Glutamatergic neuron (in vitro differentiated cells): ENCODE data around the gene IDUA. TPM values are rescaled to one million over a fixed set of nuclear protein-coding genes. Genes with fewer than 3 reads are reported as not detected.

Experiments
- DNase-seq: peaks from one replicate; pipeline ENCODE4 v3.0.0; 2022
- H3K27ac Mint-ChIP-seq: one replicate; pipeline ENCODE4 v1.8.0; 2020; ENCODE audit warnings: mild to moderate bottlenecking, mixed read lengths, inconsistent platforms; ENCODE audit not compliant: unreplicated experiment
- H3K27me3 Mint-ChIP-seq: one replicate; pipeline ENCODE4 v1.8.0; 2020; ENCODE audit warnings: mild to moderate bottlenecking, moderate library complexity, mixed read lengths, inconsistent platforms; ENCODE audit not compliant: unreplicated experiment
- H3K36me3 Mint-ChIP-seq: one replicate; pipeline ENCODE4 v1.8.0; 2020; ENCODE audit warnings: mild to moderate bottlenecking, mixed read lengths, inconsistent platforms; ENCODE audit not compliant: unreplicated experiment
- H3K4me1 Mint-ChIP-seq: one replicate; pipeline ENCODE4 v1.8.0; 2020; ENCODE audit warnings: mild to moderate bottlenecking, low read depth, mixed read lengths, inconsistent platforms; ENCODE audit not compliant: unreplicated experiment
- H3K4me3 Mint-ChIP-seq: one replicate; pipeline ENCODE4 v1.8.0; 2020; ENCODE audit warnings: mild to moderate bottlenecking, mixed read lengths, inconsistent platforms; ENCODE audit not compliant: unreplicated experiment
- H3K9me3 Mint-ChIP-seq: one replicate; pipeline ENCODE4 v1.8.0; 2020; ENCODE audit warnings: mild to moderate bottlenecking, moderate library complexity, mixed read lengths, inconsistent platforms; ENCODE audit not compliant: unreplicated experiment
- CTCF ChIP-seq: fragments of 200-600 bp; sonication (generic); IDR thresholded peaks from one replicate; pipeline ENCODE4 v1.5.0; 2021; ENCODE audit not compliant: partially characterized antibody, unreplicated experiment
- total RNA-seq: library from RNA; stranded (reverse); fragmentation: NEBNext Ultra II Directional; extraction: Animal tissue kit (Norgen Biotek cat#: 25700); gene quantifications from one replicate; pipeline ENCODE4 v1.2.1, GENCODE V29; 2021; ENCODE audit not compliant: unreplicated experiment

IDUA gene
- total RNA-seq, 1 donor from 2014 or later, result 20.3 TPM

GRCh38 chr4:999882-1000425 is 13.1 kb downstream of the IDUA start:
- H3K9me3 Mint-ChIP-seq, result peaks cover 6% of the 10 kb centered on the region
- H3K4me1 Mint-ChIP-seq, result peaks cover 3% of the 10 kb centered on the region
- no peaks in the 10 kb centered on the region for H3K36me3 Mint-ChIP-seq
- H3K4me3 Mint-ChIP-seq, result no peak overlapping the region
- TF ChIP-seq CTCF, result no peak
- H3K27ac Mint-ChIP-seq, result no peak overlapping the region
- DNase-seq, result no peak
- H3K27me3 Mint-ChIP-seq, result peaks cover 12% of the 10 kb centered on the region

GRCh38 chr4:1000686-1001260 is 13.9 kb downstream of the IDUA start:
- Mint-ChIP-seq H3K4me3 (no peak overlapping the region), H3K9me3 (peaks cover 4% of the 10 kb centered on the region), H3K4me1 (peaks cover 3% of the 10 kb centered on the region), H3K27ac (no peak overlapping the region), H3K27me3 (peaks cover 12% of the 10 kb centered on the region), H3K36me3 (no peaks in the 10 kb centered on the region)
- no peak for DNase-seq
- TF ChIP-seq CTCF, result no peak

- Mint-ChIP-seq H3K4me3 (no peak overlapping the region), H3K9me3 (peaks cover 7% of the 10 kb centered on the region), H3K27ac (no peak overlapping the region), H3K36me3 (no peaks in the 10 kb centered on the region), H3K27me3 (peaks cover 12% of the 10 kb centered on the region), H3K4me1 (peaks cover 3% of the 10 kb centered on the region)
- DNase-seq, result no peak
- TF ChIP-seq CTCF, result no peak
Observed at GRCh38 chr4:1001561-1002130, 14.8 kb downstream of the IDUA start.

- H3K4me3 Mint-ChIP-seq, result no peak overlapping the region
- peaks cover 7% of the 10 kb centered on the region for H3K9me3 Mint-ChIP-seq
- TF ChIP-seq CTCF, result no peak
Observed at GRCh38 chr4:1002131-1002630, 15.3 kb downstream of the IDUA start.

GRCh38 chr4:1002631-1003251 is 15.9 kb downstream of the IDUA start:
- Mint-ChIP-seq H3K4me1 (peaks cover 3% of the 10 kb centered on the region), H3K9me3 (peaks cover 8% of the 10 kb centered on the region), H3K36me3 (no peaks in the 10 kb centered on the region), H3K27ac (no peak overlapping the region), H3K27me3 (peaks cover 15% of the 10 kb centered on the region), H3K4me3 (no peak overlapping the region)
- TF ChIP-seq CTCF, result no peak
- no peak for DNase-seq

More at GRCh38 chr4:1002131-1002630, 15.3 kb downstream of the IDUA start:
- H3K36me3 Mint-ChIP-seq, result no peaks in the 10 kb centered on the region
- peaks cover 3% of the 10 kb centered on the region for H3K4me1 Mint-ChIP-seq
- no peak for DNase-seq
- H3K27me3 Mint-ChIP-seq, result peaks cover 15% of the 10 kb centered on the region
- no peak overlapping the region for H3K27ac Mint-ChIP-seq
